Vagina (tissue), 2 donors: ENCODE measurements around the gene EBF3.

ENCODE experiments used
- POLR2AphosphoS5 ChIP-seq, 2 donors: sonication (generic); formaldehyde crosslinking; IDR thresholded peaks; one replicate each; pipeline ENCODE4 v1.9.0; 2017; ENCODE audit warnings: antibody characterized with exemption in 2 of 2, mild to moderate bottlenecking in 2 of 2, low read depth in 1 of 2; ENCODE audit not compliant: insufficient read depth in 1 of 2
- TF ChIP-seq, protein P1 (sequence below), 3 experiments: fragments of 450-650 bp in 2 of 3; fragments of 200-600 bp in 1 of 3; sonication (generic) in 1 of 3; IDR thresholded peaks; one replicate each; pipeline ENCODE4 v1.5.1; 2017 to 2019; ENCODE audit warnings: antibody characterized with exemption in 3 of 3, mild to moderate bottlenecking in 2 of 3, moderate library complexity in 2 of 3

DNA sequence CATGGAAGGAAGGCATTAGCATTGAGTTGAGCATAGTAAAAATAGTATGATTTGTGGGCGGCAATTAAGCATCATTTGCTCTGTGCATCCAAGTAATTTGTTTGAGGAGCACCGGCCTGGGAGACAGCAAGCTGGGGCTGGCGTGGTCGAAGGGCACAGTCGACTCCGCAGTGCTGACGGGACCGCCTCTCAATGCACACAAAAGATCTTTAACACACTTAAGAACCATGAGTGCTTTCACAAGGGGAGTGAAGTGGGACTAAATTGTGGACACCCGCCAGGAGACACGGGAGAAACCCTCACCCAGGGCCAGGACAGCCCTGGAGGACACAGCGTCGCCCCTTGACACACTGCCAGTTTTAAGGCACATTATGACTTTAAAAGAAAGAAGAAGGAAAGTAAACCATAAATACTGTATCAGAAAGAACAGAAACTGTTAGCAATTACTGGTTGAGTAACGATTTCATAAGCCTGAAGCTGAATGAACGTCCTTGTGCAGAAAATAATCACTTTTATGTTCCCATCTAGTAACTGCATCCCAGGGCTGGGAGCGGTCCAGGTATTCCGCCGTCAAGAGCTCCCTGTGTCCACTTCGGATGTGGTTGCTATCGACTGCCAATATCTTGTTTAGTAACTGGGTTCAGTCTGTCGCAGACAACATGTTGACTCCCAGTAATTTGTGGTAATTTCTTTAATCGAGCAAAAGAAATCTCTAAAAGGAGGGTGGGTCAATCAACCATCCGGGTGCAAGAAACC lies 102.1 kb downstream of the EBF3 start:
- TF ChIP-seq, protein P1, sequence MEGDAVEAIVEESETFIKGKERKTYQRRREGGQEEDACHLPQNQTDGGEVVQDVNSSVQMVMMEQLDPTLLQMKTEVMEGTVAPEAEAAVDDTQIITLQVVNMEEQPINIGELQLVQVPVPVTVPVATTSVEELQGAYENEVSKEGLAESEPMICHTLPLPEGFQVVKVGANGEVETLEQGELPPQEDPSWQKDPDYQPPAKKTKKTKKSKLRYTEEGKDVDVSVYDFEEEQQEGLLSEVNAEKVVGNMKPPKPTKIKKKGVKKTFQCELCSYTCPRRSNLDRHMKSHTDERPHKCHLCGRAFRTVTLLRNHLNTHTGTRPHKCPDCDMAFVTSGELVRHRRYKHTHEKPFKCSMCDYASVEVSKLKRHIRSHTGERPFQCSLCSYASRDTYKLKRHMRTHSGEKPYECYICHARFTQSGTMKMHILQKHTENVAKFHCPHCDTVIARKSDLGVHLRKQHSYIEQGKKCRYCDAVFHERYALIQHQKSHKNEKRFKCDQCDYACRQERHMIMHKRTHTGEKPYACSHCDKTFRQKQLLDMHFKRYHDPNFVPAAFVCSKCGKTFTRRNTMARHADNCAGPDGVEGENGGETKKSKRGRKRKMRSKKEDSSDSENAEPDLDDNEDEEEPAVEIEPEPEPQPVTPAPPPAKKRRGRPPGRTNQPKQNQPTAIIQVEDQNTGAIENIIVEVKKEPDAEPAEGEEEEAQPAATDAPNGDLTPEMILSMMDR (IDR thresholded peaks at IDR 0.05), result no peak
- no peak for TF ChIP-seq POLR2AphosphoS5 (IDR thresholded peaks at IDR 0.05; ENCODE audit: insufficient read depth in 1 of 2, low read depth in 1 of 2)
